GM12875 (cell line): ENCODE measurements around the gene TCF12.
"Not testable (repeated sequence)": the region's sequence is repeated elsewhere in the genome, so short reads cannot be mapped to it uniquely, and the experiment has no call there.

ENCODE experiments used
- H3K4me3 ChIP-seq: one replicate; pipeline ENCODE4 v1.5.1; 2011; ENCODE audit warnings: low read depth, low read length, control low read depth
- CTCF ChIP-seq: IDR thresholded peaks from 2 replicates; pipeline ENCODE4 v1.5.1; 2011; ENCODE audit warnings: low read depth, mild to moderate bottlenecking, control low read depth, inconsistent platforms, low read length, moderate library complexity, borderline replicate concordance; ENCODE audit not compliant: insufficient read depth

TCF12 gene

DNA sequence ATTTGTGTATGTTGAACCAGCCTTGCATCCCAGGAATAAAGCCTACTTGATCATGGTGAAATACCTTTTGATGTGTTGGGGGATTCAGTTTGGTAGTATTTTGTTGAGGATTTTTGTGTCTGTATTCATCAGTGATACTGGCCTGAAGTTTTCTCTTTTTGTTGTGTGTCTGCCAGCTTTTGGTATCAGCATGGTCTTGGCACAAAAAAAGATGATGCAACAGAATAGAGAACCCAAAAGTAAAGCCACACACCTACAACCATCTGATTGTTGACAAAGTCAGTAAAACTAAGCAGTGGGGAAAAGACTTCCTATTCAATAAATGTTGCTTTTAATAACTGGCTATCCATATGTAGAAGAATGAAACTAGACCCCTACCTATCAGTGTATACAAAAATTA lies 77.6 kb downstream of the TCF12 start:
- no peak overlapping the region for H3K4me3 ChIP-seq
- TF ChIP-seq CTCF = no peak

- no peak for TF ChIP-seq CTCF
- H3K4me3 ChIP-seq = no peak overlapping the region
Observed at GRCh38 chr15:56996746-56997470, 78.5 kb downstream of the TCF12 start.

GRCh38 chr15:57003418-57003817 lies 85.0 kb downstream of the TCF12 start:
- no peak overlapping the region for H3K4me3 ChIP-seq
- no peak for TF ChIP-seq CTCF

DNA sequence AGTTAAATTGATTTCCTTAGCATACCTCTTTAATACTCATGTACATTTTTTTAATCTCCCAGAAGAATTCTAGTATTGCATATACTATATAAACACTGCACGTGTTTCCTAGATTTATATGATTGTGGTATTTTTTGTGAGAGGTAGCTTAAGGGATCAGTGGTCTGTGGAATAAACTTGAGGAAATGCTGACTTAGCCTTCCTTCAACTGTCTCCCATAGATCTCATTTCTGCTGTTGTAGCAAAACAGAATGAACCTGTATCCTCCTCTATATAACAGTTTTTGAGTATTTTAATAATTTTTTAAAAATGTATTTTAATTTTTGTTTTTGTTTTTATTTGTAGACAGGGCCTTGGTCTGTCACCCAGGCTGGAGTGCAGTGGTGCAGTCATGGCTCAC lies 86.8 kb downstream of the TCF12 start:
- no peak overlapping the region for H3K4me3 ChIP-seq
- no peak for TF ChIP-seq CTCF

- H3K4me3 ChIP-seq = not testable (repeated sequence)
Observed at GRCh38 chr15:57007797-57008196, 89.4 kb downstream of the TCF12 start.

DNA sequence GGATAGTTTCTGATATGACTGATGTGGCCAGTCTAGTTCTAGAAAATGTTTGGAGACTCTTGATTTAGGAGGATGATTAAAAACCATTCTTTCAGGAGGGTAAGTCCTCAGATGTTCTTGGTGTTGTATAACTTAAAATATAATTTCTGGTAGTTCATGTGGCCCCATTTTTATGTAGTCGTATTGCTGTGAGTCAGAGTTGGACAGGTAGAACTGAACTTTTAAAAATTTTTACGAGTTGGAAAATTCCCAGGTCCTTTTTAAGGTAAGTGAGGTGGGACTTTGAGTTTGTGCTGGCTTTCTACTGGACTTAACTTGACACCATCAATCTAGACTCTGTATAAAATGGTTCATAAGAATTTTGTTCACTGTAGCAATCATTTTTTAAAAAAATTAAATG lies 92.3 kb downstream of the TCF12 start:
- H3K4me3 ChIP-seq = no peak overlapping the region
- TF ChIP-seq CTCF = no peak

GRCh38 chr15:57012556-57012955 lies 94.1 kb downstream of the TCF12 start:
- no peak overlapping the region for H3K4me3 ChIP-seq
- no peak for TF ChIP-seq CTCF

- not testable (repeated sequence) for H3K4me3 ChIP-seq
Observed at GRCh38 chr15:57014896-57015295, 96.5 kb downstream of the TCF12 start.
